Measurements from ENCODE around the gene MIGA1.
"Not testable (repeated sequence)": the region's sequence is repeated elsewhere in the genome, so short reads cannot be mapped to it uniquely, and the experiment has no call there.

Gene MIGA1, protein sequence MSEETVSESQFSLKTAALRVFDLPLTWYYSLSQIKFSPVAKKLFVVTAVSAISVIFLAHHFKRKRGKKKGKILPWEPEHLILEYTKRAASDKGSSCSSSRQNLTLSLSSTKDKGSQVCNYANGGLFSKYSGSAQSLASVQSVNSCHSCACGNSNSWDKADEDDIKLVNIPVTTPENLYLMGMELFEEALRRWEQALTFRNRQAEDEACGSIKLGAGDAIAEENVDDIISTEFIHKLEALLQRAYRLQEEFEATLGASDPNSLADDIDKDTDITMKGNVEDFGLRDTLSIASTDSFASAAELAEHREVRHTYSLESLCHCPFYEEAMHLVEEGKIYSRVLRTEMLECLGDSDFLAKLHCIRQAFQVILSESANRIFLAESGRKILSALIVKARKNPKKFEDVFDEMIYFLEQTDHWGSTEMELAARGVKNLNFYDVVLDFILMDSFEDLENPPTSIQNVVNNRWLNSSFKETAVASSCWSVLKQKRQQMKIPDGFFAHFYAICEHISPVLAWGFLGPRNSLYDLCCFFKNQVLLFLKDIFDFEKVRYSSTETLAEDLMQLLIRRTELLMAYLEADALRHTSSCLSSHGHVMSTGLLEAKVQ

GRCh38 chr1:77779529-77780281 is at the start of gene MIGA1:
Gene MIGA1 (plus strand): TSS chr1:77779649. CDS start chr1:77783253, 3,604 bp downstream.
- DNase-seq: peak; percentile 85 to 88

DNA sequence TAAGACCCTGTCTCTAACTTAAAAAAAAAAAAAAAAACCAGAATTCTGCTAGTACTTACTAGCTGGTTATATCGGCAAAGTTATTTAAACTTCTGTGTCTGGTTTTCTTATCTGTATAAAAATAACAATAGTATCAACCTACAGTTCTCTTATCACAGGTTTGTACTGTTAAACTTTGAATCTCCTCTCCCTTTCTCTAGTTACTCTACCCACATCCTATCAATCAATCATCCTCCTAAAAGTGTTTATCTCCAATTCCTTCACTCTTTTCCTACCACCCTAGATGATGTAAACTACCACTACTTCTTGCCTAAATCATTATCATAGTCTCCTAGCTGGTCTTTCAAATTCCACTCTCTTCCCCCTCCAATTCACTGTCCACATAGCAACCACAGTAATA is 47.4 kb upstream of the MIGA1 start:
- DNase-seq: no peak

DNA sequence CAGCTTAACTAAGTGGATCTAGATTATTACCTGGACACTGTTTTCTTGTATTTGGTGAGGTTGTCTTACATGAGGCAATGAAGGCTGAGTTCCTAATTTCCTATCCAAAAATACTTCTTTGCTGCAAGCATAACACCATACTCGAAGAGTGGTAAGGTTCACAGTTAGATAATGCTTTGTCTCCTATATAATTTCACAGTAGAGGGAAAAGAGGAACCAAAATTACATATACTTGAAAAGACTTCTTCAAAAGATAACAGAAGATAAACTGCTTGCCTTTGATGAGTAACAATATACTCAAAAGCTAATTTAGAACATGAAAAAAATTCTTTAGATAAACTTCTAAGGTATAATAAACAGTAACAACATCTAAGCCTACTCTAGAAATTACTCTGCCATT is 40.2 kb upstream of the MIGA1 start:
- no peak for DNase-seq

DNA sequence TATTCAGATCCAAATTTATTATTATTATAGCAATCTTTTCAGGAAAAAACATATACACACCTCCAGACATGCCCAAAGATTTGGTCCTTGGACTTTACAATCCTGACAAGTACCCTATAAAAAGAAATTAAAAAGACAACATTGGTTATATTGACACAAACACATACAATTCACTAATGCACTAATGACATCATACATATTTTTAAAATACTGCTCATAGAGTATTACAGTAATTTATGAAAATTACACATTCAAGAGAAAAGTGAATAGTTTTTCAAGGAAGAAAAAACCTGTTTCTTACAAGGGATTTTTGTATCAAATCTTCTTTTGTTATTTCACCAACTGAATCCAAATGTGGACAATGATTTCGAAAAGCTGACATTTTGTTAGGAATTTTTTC is 38.1 kb upstream of the MIGA1 start:
- DNase-seq: no peak

GRCh38 chr1:77742011-77742555 is 37.4 kb upstream of the MIGA1 start:
- DNase-seq: no peak

DNA sequence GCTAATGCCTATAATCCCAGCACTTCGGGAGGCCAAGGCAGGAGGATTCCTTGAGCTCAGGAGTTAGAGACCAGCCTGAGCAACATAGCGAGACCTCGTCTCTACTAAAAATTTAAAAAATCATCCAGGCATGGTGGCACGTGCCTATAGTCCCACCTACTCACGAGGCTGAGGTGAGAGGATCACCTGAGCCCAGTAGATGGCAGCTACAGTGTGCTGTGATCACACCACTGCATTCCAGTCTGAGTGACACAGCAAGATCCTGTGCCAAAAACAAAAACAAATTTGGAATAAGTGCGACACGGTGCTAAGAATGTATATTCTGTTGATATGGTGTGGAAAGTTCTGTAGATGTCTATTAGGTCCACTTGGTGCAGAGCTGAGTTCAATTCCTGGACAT is 34.9 kb upstream of the MIGA1 start:
- DNase-seq: no peak

- DNase-seq: not testable (repeated sequence)
These were observed 30.0 kb upstream of the MIGA1 start for GRCh38 chr1:77749489-77749888.

DNA sequence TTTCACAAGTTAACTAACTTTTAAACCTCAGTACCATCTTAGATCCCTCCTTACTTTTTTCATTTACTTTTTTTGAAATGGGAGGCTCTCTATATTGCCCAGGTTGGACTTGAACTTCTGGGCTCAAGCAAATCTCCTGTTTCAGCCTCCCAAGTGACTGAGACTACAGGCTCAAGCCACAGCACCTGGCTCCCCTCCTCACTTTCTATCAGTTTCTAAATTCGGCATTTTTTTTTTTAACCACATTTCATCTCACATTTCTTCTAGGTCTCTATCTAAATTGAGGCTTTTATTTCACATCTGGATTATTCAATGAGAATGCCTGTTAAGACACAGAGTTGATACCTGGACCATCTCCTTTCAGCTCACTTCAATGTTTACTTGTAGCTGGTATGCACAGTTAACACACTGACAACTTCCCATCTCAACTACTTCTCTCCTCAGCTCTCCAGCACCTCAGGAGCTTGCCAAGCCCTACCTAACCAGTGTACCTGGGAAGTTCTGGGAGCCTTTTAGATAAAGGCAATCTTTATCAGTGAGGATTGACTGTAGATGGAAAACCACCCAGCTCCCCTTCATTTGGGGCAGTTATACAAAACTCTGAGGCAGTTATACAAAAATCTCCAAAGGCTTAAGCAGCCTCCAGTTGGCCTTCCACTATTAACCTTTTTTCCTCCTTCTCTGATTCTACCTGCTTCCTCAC is 23.2 kb upstream of the MIGA1 start:
- DNase-seq: peak in 1 of 2 experiments; percentile 10

GRCh38 chr1:77757066-77757584 is 22.3 kb upstream of the MIGA1 start:
- DNase-seq: no peak

GRCh38 chr1:77757603-77758002 is 21.8 kb upstream of the MIGA1 start:
- peak; percentile 55 to 56 for DNase-seq

DNA sequence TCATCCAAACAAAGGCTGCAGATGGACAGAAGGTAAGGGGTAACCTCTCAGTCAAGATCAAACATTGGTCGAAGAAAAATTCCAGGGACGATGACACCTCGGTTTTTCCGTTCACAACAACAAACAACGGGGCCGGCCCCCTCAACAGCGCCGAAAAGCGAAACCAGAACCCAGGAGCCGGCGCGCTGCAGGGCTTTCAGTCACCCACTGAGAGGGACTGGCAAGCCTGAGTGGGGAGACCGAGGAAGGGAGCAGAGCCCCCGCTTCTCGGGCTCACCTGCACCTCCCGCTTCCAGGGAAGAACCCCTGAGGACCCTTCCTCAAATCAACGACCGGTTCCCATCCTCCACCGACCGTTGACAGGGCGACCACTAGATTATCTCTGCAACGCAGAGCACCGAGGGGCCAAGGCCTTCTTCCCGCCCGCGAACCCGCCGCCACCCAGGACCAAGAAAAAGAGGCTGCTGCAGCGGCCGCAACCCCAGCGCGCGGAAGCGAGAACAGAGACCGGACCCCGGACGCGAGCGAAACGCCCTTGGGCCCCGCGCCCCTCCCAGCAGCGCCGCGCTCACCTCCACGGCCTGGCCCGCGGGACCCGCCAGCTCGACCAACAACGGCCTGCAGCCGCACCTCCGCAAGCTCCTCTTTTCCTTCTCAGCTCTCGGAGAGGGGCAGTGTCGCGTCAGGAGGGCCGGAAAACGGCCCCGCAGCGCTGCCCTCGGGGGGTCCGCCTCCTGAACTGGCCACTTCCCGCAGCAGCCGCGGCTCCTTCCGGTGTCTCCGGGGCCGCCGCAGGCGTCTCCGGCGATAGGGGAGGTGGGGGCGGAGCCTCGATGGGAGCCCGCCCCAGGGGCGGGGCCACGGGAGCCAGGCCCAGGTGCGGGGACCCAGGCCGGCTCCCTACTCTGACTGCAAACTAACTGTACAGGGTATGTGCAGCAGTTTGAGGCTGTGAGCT is 20.1 kb upstream of the MIGA1 start, which contains the start of gene USP33:
Gene USP33, minus strand, starts transcription at position 782 of the 958 bp plus-strand sequence. CDS start 18,155 bp downstream, outside the sequence.
- DNase-seq: peak; percentile 69 to 75

GRCh38 chr1:77762072-77762476 is 17.4 kb upstream of the MIGA1 start:
- DNase-seq: no peak

GRCh38 chr1:77768006-77768405 is 11.4 kb upstream of the MIGA1 start:
- no peak for DNase-seq

DNA sequence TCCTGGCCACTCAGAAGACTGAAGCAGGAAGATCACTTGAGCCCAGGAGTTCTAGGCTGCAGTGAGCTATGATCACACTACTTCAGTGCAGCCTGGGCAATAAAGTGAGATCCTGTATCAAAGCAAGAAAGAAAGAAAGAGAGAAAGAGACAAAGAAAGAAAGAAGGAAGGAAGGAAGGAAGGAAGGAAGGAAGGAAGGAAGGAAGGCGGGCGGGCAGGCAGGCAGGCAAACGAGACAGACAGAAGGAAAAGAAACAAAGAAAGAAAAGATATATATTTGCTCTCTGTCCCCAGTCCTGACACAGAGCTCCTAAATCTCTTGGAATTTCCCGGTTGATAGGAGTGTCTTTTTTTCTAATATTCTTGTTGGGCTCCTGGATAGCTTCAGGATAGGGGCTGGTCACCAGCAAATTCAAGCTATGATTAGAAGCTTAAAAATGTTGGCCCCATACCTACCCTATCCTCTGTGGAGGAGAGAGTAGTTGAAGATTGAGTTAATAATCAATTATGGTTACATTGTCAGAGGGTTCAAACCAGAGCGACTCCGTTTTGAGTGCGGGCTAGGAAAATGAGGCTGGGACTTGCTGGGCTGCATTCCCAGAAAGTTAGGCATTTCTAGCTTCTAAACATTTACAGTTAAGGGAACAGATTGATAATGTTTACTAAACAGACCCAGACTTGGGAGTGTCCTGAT is 3.3 kb upstream of the MIGA1 start:
- no peak for DNase-seq

- no peak for DNase-seq
These were observed 2.2 kb downstream of the MIGA1 start for GRCh38 chr1:77781683-77782082.

DNA sequence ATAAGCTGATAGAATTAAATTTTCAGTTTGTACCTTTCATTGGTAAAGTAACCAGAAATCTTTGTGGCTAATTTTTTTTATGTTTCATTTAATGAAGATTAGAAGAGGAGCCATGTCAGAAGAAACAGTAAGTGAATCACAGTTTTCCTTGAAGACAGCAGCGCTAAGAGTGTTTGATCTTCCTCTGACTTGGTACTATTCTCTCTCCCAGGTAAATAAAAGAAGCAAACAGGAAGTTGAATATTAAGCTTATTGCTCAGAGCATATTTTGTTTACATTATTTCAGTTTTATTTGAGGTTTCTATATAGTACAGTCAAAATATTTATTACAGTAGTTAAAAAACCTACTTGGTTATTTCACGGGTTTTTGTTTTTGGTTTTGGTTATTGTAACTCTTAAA is 3.7 kb downstream of the MIGA1 start:
- no peak for DNase-seq

GRCh38 chr1:77786093-77786741 is 6.8 kb downstream of the MIGA1 start:
- not testable (repeated sequence) for DNase-seq

DNA sequence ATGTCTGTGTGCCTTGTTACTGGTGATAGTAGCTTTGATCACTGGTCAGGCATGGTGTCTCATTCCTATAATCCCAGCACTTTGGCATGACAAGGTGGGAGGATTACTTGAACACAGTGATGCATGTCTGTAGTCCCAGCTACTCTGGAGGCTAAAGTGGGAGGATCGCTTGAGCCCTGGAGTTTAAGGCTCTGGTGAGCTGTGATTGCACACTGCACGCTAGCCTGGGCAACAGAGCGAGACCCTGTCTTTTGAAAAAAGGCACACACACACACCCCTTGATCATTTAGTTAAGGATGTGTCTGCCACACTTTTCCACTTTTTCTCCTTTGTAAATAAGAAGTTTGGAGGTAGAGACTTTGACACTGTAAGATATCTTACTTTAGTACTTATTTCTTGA is 15.1 kb downstream of the MIGA1 start:
- no peak for DNase-seq

DNA sequence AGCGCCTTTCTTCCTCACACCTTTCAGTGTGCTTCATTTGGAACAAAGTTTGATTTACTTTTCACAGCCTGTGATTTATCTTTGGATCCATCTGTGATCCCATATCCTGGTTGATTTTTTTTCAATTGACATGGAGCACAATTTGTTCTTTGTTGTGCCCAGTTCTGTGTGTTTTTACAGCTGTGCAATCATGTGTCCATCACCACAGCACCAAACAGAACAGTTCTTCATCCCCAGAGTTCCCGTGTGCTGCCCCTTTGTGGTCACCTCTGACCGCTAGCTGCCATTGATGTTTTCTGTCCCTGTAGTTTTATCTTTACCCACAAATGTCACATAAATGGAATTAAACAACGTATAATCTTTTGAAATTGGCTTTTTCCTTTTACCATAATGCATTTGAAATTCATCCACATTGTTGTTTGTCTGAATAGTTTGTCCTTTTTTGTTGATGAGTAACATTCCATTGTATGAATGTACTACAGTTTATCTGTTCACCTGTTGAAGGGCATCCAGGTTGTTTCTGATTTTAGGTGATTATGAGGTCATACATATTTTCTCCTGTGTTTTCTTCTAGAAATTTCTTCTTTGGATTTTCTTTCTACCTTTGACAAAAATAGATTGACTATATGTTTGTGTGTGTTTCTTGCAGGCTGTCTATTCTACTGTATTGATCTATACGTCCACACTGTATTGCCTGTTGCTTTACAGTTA is 17.4 kb downstream of the MIGA1 start:
- DNase-seq: no peak

Data from AML-193 (cell line).